ENCODE results near the gene HLA-G.

GRCh38 chr6:29850011-29850553 is 22.5 kb downstream of the HLA-G start:
- TF ChIP-seq POLR2A (IDR thresholded peaks at IDR 0.05) (no peak), CTCF (IDR thresholded peaks at IDR 0.05) (no peak)
